PC-3 (cell line): ENCODE results near the gene AKAP6.

Experiments
- CTCF ChIP-seq: fragments of 300-600 bp; sonication (generic); conservative IDR thresholded peaks from 2 replicates; pipeline ENCODE4 v1.5.1; 2017; ENCODE audit warnings: antibody characterized with exemption, low read depth, mild to moderate bottlenecking, low read length
- EZH2 ChIP-seq: fragments of 300-600 bp; sonication (generic); IDR thresholded peaks from one replicate; pipeline ENCODE4 v1.6.1; 2017; ENCODE audit warnings: antibody characterized with exemption, mild to moderate bottlenecking, low read length; ENCODE audit not compliant: unreplicated experiment
- EZH2phosphoT487 ChIP-seq: fragments of 300-600 bp; sonication (generic); IDR thresholded peaks from 2 replicates; pipeline ENCODE4 v1.6.1; 2018; ENCODE audit warnings: mild to moderate bottlenecking, antibody characterized with exemption, low read length, borderline replicate concordance

- TF ChIP-seq CTCF (no peak), EZH2phosphoT487 (no peak), EZH2 (no peak)
These were observed 93.3 kb downstream of the AKAP6 start for GRCh38 chr14:32422440-32422839.
